Panc1 (cell line): ENCODE measurements around the gene P2RY8.

Experiments used
- POLR2AphosphoS5 ChIP-seq: IDR thresholded peaks from 2 replicates; pipeline ENCODE4 v1.6.1; 2012; ENCODE audit warnings: mild to moderate bottlenecking, low read depth, low read length, moderate library complexity
- TF ChIP-seq, protein P1 (sequence below): fragments of 450-650 bp; IDR thresholded peaks from 2 replicates; pipeline ENCODE4 v1.5.1; 2017; ENCODE audit warnings: mild to moderate bottlenecking
- TF ChIP-seq, protein P2 (sequence below), 2 experiments: IDR thresholded peaks; 2 replicates each; pipeline ENCODE4 v1.6.1; 2011 to 2012; ENCODE audit warnings: low read depth in 2 of 2, control low read depth in 1 of 2, low read length in 1 of 2, mild to moderate bottlenecking in 1 of 2, moderate library complexity in 1 of 2; ENCODE audit not compliant: insufficient read depth in 1 of 2

DNA sequence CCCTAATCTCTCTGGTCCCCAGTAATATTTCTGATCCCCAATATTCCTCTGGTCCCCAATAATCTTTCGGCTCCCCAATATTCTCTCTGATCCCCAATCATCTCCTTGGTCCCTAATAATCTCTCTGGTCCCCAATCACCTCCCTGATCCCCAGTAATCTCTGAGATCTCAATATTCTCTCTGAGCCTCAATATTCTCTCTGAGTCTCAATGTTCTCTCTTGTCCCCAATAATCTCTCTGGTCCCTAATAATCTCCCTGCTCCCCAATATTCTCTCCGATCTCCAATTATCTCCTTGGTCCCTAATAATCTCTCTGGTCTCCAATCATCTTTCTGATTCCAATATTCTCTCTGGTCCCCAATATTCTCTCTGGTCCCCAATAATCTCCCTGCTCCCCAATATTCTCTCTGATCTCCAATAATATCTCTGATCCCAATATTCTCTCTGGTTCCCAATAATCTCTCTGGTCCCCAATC lies 17.9 kb downstream of the P2RY8 start:
- TF ChIP-seq, protein P1, sequence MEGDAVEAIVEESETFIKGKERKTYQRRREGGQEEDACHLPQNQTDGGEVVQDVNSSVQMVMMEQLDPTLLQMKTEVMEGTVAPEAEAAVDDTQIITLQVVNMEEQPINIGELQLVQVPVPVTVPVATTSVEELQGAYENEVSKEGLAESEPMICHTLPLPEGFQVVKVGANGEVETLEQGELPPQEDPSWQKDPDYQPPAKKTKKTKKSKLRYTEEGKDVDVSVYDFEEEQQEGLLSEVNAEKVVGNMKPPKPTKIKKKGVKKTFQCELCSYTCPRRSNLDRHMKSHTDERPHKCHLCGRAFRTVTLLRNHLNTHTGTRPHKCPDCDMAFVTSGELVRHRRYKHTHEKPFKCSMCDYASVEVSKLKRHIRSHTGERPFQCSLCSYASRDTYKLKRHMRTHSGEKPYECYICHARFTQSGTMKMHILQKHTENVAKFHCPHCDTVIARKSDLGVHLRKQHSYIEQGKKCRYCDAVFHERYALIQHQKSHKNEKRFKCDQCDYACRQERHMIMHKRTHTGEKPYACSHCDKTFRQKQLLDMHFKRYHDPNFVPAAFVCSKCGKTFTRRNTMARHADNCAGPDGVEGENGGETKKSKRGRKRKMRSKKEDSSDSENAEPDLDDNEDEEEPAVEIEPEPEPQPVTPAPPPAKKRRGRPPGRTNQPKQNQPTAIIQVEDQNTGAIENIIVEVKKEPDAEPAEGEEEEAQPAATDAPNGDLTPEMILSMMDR: no peak
- TF ChIP-seq POLR2AphosphoS5: no peak
- TF ChIP-seq, protein P2, sequence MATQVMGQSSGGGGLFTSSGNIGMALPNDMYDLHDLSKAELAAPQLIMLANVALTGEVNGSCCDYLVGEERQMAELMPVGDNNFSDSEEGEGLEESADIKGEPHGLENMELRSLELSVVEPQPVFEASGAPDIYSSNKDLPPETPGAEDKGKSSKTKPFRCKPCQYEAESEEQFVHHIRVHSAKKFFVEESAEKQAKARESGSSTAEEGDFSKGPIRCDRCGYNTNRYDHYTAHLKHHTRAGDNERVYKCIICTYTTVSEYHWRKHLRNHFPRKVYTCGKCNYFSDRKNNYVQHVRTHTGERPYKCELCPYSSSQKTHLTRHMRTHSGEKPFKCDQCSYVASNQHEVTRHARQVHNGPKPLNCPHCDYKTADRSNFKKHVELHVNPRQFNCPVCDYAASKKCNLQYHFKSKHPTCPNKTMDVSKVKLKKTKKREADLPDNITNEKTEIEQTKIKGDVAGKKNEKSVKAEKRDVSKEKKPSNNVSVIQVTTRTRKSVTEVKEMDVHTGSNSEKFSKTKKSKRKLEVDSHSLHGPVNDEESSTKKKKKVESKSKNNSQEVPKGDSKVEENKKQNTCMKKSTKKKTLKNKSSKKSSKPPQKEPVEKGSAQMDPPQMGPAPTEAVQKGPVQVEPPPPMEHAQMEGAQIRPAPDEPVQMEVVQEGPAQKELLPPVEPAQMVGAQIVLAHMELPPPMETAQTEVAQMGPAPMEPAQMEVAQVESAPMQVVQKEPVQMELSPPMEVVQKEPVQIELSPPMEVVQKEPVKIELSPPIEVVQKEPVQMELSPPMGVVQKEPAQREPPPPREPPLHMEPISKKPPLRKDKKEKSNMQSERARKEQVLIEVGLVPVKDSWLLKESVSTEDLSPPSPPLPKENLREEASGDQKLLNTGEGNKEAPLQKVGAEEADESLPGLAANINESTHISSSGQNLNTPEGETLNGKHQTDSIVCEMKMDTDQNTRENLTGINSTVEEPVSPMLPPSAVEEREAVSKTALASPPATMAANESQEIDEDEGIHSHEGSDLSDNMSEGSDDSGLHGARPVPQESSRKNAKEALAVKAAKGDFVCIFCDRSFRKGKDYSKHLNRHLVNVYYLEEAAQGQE (IDR thresholded peaks at IDR 0.05; ENCODE audit: insufficient read depth in 1 of 2, low read depth in 2 of 2, low read length in 1 of 2): no peak
